ENCODE data around the gene ADK.
"Not testable (repeated sequence)": the region's sequence is repeated elsewhere in the genome, so short reads cannot be mapped to it uniquely, and the experiment has no call there.

ADK gene

DNA sequence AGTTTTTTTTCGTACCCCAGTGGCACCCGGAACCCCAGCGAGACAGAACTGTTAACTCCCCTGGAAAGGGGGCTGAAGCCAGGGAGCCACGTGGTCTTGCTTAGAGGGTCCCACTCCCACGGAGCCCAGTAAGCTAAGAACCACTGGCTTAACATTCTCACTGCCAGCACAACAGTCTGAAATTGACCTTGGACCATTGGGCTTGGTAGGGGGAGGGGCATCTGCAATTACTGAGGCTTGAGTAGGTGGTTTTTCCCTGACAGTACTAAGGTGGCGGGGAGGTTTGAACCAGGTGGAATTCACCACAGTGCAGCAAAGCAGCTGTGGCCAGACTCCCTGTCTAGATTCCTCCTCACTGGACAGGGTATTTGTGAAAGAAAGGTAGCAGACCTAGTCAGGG, 196.5 kb downstream of the ADK start:
- DNase-seq (ENCODE audit: low read depth in 2 of 2), result no peak

- not testable (repeated sequence) for DNase-seq (ENCODE audit: low read depth in 2 of 2)
Measured at GRCh38 chr10:74353021-74353420, 202.0 kb downstream of the ADK start.

DNA sequence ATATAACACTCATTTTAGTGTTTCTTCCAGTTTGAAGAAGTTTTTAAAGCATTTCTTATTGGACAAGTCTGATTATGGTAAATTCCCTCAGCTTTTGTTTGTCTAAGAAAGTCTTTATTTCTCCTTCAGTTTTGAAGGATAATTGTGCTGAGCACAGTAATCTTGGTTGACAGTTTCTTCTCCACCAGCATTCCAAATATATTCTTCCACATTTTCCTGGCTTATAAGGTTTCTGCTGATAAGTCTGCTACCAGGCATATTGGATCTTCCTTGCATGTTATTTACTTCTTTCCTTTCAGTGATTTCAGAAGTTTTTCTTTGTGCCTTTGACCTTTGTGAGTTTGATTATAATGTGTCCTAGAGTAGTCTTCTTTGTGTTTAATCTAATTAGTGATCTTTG, 210.7 kb downstream of the ADK start:
- DNase-seq (ENCODE audit: low read depth in 2 of 2), result no peak

GRCh38 chr10:74363727-74364126, 212.7 kb downstream of the ADK start:
- no peak for DNase-seq (ENCODE audit: low read depth in 2 of 2)

DNA sequence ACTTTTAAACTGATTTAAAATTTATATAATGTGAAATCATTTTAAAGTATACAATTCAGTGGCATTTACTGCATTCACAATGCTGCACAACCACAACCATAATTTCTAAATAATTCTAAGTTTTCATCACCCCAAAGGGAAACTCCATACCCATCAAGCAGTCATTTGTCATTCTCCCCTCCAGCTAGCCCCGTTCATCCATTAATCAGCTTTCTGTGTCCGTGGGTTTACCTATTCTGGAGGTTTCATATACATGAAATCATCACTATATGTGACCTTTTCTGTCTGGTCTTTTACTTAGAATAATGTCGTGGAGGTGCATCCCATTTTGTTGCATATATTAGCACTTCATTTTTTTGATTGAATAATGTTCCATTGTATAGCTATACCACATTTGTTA, 214.1 kb downstream of the ADK start:
- no peak for DNase-seq (ENCODE audit: low read depth in 2 of 2)

- DNase-seq (ENCODE audit: low read depth in 2 of 2), result no peak
Measured at GRCh38 chr10:74371696-74372095, 220.7 kb downstream of the ADK start.

- no peak for DNase-seq (ENCODE audit: low read depth in 2 of 2)
Measured at GRCh38 chr10:74373059-74373458, 222.0 kb downstream of the ADK start.

GRCh38 chr10:74377476-74377875, 226.5 kb downstream of the ADK start:
- no peak for DNase-seq (ENCODE audit: low read depth in 2 of 2)

DNA sequence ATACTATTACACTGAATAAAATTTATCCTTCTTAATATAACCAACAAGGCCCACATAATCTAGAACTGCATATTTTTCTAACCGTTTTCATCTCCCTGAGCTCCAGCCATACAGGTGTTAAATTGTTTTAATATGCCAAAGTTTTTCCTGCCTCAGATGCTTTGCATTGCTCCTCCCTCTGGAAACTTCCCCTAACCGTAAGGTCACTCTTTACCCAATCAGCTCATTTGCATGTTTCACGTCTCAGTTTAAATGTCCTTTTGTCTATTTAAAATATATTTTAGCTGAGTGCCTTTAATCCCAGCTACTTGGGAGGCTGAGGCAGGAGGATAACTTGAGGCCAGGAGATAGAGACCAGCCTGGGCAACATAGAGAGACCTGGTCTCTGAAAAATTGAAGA, 228.5 kb downstream of the ADK start:
- no peak for DNase-seq (ENCODE audit: low read depth in 2 of 2)

DNA sequence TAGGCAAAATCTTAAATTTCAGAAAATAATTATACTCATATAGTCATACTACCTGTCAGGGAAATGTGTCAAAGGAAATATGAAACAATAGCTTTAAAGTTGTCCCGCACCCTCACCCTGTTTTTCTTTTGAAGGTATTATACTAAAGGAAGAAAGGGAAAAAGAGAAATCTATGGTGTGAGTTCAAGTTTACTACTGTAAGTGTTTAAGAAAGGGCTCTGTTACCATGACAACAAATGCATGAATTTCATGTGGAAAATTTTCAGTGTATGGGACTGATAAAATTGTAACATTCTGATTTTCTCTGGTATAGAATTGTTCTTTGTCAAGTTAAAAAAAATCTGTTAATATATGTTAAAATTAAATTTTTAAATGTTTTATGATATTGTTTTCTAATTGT, 229.8 kb downstream of the ADK start:
- DNase-seq (ENCODE audit: low read depth in 2 of 2), result no peak

- DNase-seq (ENCODE audit: low read depth in 2 of 2), result no peak
Measured at GRCh38 chr10:74381291-74381853, 230.4 kb downstream of the ADK start.

GRCh38 chr10:74382663-74383062, 231.6 kb downstream of the ADK start:
- DNase-seq (ENCODE audit: low read depth in 2 of 2), result no peak

- no peak for DNase-seq (ENCODE audit: low read depth in 2 of 2)
Measured at GRCh38 chr10:74383642-74384041, 232.6 kb downstream of the ADK start.

DNA sequence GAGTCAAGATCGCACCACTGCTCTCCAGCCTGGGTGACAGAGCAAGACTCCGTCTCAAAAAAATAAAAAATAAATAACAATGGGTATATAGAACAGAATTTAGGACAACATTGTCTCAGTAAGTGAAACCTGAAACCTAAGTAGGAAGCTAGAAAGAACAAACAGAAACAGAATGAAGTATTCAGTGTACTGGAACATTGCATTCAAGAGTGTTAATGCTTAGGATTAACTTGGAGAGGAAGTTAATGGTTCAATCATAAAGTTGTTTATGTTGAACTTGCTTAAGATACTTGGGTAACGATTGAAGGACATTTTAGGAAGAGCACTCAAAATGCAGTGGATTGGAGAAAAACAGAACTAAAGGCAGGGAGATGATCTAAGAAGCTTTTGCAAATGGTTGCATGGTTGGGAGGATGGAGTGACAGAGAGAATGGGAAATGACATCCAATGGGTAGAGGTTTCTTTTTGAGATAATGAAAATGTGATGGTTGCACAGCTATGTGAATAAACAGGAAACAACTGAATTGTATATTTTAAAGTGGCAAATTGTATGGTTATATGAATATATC, 233.7 kb downstream of the ADK start:
- DNase-seq (ENCODE audit: low read depth in 2 of 2), result no peak

DNA sequence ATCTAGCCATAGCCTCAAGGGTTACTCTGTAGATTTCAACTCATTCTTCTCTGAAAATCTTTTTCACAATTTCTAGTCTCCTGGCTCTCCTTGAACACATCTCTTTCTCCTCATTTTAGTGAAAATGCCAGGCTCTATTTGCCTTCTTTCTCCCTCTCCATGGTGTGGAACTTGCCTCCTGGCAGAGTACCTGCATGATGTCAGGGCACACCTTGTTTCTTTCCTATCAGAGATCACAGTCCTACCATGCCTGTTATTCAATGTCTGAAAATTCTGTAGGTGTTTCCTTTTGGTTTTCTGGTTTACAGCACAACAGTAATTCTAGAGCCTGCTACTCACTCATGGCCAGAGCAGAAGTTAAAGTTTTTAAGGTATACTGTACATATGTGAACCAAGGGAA, 237.8 kb downstream of the ADK start:
- no peak for DNase-seq (ENCODE audit: low read depth in 2 of 2)

GRCh38 chr10:74391786-74392185, 240.8 kb downstream of the ADK start:
- no peak for DNase-seq (ENCODE audit: low read depth in 2 of 2)

- peak in 1 of 2 experiments; percentile 12 for DNase-seq (ENCODE audit: low read depth in 2 of 2)
Measured at GRCh38 chr10:74394416-74394969, 243.5 kb downstream of the ADK start.

DNA sequence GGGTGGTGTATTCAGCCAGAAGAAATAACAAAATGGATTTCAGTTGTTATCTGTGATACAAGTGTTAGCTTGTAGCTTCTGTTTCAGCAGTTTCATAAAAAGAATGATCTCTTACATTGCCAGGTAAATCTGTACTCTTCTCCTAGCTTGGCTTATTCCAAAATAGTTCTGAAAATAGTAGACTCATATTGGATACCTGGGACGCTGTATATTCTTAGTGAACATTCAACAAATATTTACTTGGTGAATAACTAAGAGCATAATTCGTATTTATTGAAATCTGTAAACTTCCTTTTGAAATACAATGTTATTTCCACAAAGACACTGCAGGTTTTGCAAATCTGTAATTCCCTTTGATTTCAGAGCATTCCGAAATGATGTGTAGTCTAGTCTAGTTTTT, 249.2 kb downstream of the ADK start:
- DNase-seq (ENCODE audit: low read depth in 2 of 2), result no peak

DNA sequence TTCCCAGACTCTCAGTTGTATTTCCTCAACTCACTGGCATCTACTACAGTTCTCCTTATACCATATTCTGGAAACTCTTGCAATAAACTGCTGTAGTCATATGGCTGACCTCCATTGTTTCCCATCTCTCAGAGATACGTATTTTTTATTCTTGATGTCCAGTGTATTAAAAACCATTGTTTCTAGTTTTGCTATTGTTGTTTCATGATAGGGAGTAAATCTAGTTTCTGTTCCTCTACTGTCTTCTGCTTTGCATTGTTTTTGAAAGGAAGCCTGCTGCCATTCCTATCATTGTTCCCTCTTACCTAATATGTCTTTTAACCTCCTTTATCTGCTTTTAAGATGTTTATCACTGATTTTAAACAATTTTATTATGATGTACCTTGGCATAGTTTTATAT, 255.0 kb downstream of the ADK start:
- no peak for DNase-seq (ENCODE audit: low read depth in 2 of 2)

DNA sequence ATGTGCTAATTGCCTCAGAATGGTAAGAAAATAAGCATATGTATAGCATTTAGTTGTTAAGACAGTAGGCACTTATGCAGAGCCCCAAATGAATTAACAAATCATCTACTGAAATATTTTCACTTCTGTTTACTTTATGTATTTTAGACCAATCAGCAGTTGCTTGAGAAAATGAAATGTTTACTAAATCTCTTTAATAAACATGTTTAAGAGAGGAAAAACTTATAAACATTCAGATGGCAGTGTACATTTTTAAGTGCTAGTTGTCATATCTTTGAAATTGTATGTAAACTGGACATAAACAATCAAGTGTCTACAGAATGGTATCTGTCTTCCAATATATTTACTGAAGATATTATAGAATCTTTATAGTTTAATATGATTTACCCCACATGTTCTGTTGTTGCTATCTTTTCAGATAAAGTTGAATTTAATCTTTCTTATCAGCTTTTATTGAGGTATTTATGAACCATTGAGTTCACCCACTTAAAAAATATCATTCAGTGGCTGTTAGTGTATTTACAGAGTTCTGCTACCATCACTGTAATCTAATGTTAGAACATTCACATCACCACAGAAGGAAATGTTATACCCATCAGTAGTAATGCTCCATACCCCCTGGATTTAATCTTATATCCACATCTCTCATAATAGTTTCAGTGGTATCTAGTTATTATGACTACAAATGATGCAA, 264.3 kb downstream of the ADK start:
- no peak for DNase-seq (ENCODE audit: low read depth in 2 of 2)

GRCh38 chr10:74417397-74417796, 266.4 kb downstream of the ADK start:
- DNase-seq (ENCODE audit: low read depth in 2 of 2), result no peak

DNA sequence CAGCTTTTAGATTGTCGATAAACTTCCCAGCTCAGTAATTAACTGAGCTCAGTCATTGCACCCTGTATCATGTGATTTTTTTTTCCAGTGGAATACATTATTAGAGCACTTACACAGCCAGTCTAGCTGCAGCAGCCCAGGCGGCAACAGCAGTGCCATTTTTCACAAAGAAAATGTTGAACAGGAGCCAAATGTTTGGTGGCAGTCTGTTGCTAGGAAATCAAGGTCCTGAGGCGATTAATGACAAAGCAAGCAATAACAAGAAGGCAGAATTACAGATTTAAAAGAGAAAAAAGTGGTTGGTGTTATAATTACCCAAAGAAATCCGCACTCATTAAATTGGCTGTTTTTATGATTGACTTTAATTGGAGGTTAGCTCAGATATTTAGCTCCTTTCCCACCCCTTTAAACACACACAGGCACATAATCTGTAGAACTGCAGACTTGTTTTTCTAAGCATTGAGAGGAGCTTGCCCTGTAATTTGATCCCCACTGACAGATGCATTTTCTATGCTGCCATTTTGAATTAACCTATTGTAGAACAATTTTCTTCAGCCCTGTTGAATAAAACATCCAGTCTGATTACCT, 267.4 kb downstream of the ADK start:
- no peak for DNase-seq (ENCODE audit: low read depth in 2 of 2)

DNA sequence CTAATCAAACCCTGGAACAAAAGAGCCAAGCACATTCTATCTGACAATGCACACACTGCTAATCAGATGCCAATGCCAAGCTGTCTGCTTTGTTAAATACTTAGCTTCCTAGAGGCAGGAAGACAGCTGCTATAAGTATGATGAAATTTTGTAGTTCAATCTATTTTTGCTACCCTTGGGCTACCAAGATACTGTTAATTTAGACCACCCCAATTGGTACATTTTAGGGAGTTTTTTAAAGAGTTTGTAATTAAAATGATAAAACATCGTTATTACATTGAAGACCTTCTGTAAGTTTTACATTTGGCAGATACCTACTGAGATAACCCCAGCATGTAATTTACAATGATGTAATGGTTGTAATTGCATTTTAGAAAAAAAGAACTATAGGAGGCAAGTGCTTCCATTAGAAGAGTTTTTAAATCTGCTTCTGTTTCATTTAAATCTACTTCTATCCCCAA, 268.5 kb downstream of the ADK start:
- DNase-seq (ENCODE audit: low read depth in 2 of 2), result no peak
